ENCODE results near the gene ASB6.

ASB6 gene

DNA sequence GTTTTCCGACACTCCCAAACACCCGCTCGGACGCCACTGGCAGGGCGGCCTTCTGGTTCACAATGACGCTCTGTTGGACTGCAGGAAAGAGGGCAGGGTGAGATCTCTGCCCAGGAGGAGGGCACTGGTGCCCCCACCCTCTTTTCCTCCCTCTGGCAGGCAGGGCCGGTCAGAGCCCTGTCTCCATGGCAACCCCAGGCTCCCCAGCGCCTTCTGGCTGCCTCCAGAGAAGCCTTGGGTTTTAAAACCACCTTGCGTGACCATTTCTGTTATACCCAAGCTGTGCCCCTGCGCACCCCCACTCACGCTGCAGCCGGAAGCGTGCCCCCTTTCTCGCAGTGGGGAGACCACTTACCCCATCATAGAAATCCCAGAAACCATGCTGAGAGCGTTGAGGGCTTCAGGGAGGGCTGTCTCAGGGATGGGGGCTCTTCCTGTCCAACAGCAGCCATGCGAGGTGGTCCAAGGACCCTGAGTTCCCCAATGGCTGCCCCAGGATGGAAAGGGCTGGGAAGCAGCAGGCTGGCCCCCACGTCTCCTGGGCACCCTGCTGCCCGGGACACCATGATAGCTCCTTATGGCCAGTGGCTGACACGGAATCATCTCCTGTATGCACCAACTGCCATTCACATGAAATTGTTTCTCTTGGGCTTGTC, 28.3 kb downstream of the ASB6 start:
- Histone ChIP-seq H3K23ac (ENCODE audit: low read length in 2 of 2) (no peak overlapping the region), H3K4ac (ENCODE audit: low read depth in 1 of 2, low read length in 2 of 2) (no peak overlapping the region), H3K4me2 (ENCODE audit: low read length, poor library complexity, severe bottlenecking) (no peak overlapping the region), H3K79me1 (replicated peaks; ENCODE audit: low read length, poor library complexity, severe bottlenecking) (no peaks in the 10 kb centered on the region), H3K4me3 (ENCODE audit: insufficient read depth in 1 of 2, low read depth in 1 of 2, low read length in 2 of 2) (no peak overlapping the region), H3K27ac (ENCODE audit: low read length, poor library complexity, severe bottlenecking) (no peak overlapping the region), H2AFZ (ENCODE audit: low read depth, low read length) (no peak overlapping the region), H4K91ac (ENCODE audit: low read length) (peak overlapping the region; percentile 53), H3K18ac (ENCODE audit: low read depth in 1 of 2, low read length in 2 of 2) (no peak overlapping the region), H2BK5ac (ENCODE audit: low read depth, low read length, poor library complexity, severe bottlenecking) (no peak overlapping the region), H3K9ac (ENCODE audit: low read length) (no peak overlapping the region), H2BK15ac (ENCODE audit: low read depth, poor library complexity, severe bottlenecking) (no peak overlapping the region), H2BK12ac (ENCODE audit: low read length in 2 of 2) (peak overlapping the region; percentile 17 to 18), H3K14ac (ENCODE audit: low read length in 2 of 2) (no peak overlapping the region), H3K4me1 (ENCODE audit: control insufficient read depth, insufficient read depth, low read depth, low read length) (peaks cover 29% of the 10 kb centered on the region), H4K8ac (ENCODE audit: low read length) (peak overlapping the region; percentile 29), H2BK120ac (ENCODE audit: low read depth, low read length) (no peak overlapping the region), H3K36me3 (ENCODE audit: control insufficient read depth in 1 of 2, insufficient read depth in 2 of 2, low read depth in 1 of 2, low read length in 2 of 2) (no peaks in the 10 kb centered on the region), H3K9me3 (ENCODE audit: control insufficient read depth, low read length) (no peaks in the 10 kb centered on the region), H2AK5ac (ENCODE audit: low read length, severe bottlenecking) (no peak overlapping the region), H3K27me3 (ENCODE audit: control insufficient read depth in 1 of 2, insufficient read depth in 1 of 2, low read length in 2 of 2) (peaks cover 0 to 8% of the 10 kb centered on the region in 2 experiments)
- DNase-seq: no peak
- 78% methylated on average over 19 of the region's 19 CpGs for WGBS

DNA sequence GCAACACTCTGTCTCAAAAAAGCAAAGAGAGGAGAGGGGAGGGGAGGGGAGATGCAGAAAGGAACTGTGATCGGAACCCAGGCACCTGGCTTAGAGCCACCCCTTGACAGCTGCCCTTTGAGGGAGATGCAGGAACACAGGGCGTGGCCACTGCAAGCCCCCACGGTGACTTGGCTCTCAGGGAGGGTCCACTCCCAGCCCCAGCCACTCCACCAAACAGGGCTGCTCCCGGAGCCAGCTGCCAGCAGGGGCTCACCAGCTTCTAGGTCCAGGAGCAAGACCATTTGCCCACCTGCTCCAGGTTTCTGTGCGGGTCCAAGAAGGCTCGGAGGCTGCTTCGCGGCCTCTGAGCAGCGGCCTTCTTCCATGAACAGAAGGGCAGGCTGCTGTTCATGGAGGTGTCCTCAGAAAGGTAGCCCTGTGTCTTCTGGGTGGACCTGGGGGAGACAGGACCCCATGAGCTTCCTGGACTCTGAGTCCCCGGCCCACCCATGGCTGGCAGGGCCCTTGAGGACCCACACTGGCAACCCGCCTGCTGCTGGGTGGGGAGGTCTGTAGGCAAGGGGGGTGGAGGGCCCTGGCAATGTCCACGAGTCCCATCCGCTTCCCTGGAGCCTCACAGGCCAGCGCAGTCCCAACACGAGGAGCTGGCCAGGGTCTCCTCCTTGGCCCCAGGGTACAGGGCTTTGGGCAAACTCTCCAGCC, 29.0 kb downstream of the ASB6 start:
- Histone ChIP-seq H3K14ac (ENCODE audit: low read length in 2 of 2) (no peak overlapping the region), H3K27ac (ENCODE audit: low read length, poor library complexity, severe bottlenecking) (no peak overlapping the region), H2BK12ac (ENCODE audit: low read length in 2 of 2) (peak overlapping the region in 1 of 2 experiments; percentile 17), H3K27me3 (ENCODE audit: control insufficient read depth in 1 of 2, insufficient read depth in 1 of 2, low read length in 2 of 2) (peaks cover 0 to 8% of the 10 kb centered on the region in 2 experiments), H3K4me1 (ENCODE audit: control insufficient read depth, insufficient read depth, low read depth, low read length) (peaks cover 32% of the 10 kb centered on the region), H3K79me1 (replicated peaks; ENCODE audit: low read length, poor library complexity, severe bottlenecking) (no peaks in the 10 kb centered on the region), H2AFZ (ENCODE audit: low read depth, low read length) (no peak overlapping the region), H3K4me2 (ENCODE audit: low read length, poor library complexity, severe bottlenecking) (no peak overlapping the region), H3K9ac (ENCODE audit: low read length) (no peak overlapping the region), H3K36me3 (ENCODE audit: control insufficient read depth in 1 of 2, insufficient read depth in 2 of 2, low read depth in 1 of 2, low read length in 2 of 2) (no peaks in the 10 kb centered on the region), H2BK120ac (ENCODE audit: low read depth, low read length) (no peak overlapping the region), H2BK15ac (ENCODE audit: low read depth, poor library complexity, severe bottlenecking) (peak overlapping the region; percentile 34), H2AK5ac (ENCODE audit: low read length, severe bottlenecking) (no peak overlapping the region), H4K8ac (ENCODE audit: low read length) (peak overlapping the region; percentile 29), H3K4ac (ENCODE audit: low read depth in 1 of 2, low read length in 2 of 2) (no peak overlapping the region), H3K4me3 (ENCODE audit: insufficient read depth in 1 of 2, low read depth in 1 of 2, low read length in 2 of 2) (no peak overlapping the region), H4K91ac (ENCODE audit: low read length) (peak overlapping the region; percentile 53), H3K18ac (ENCODE audit: low read depth in 1 of 2, low read length in 2 of 2) (no peak overlapping the region), H2BK5ac (ENCODE audit: low read depth, low read length, poor library complexity, severe bottlenecking) (no peak overlapping the region), H3K23ac (ENCODE audit: low read length in 2 of 2) (no peak overlapping the region), H3K9me3 (ENCODE audit: control insufficient read depth, low read length) (no peaks in the 10 kb centered on the region)
- 91% methylated on average over 15 of the region's 15 CpGs for WGBS
- DNase-seq: no peak

DNA sequence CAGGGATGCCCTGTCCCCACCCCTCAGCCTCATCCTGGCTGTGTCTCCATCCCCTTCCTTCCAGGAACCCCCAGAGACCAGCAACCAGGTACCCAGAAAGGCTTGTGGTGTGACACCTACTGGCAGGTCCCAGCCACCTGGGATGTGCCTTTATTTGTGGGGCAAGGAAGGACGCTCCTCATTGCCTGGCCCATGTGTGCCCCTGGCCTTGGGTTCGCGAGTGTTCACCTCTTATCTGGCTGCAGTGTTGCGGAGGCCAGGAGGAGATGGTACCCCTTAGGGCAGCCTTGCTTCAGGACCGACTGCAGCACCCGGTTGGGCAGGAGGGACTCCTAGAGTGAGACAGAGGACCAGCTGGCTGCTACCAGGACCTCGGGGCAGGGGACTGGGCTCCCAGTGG, 29.8 kb downstream of the ASB6 start:
- Histone ChIP-seq H3K4ac (ENCODE audit: low read depth in 1 of 2, low read length in 2 of 2) (peak overlapping the region; percentile 15 to 30), H3K18ac (ENCODE audit: low read depth in 1 of 2, low read length in 2 of 2) (peak overlapping the region in 1 of 2 experiments; percentile 35), H3K9me3 (ENCODE audit: control insufficient read depth, low read length) (no peaks in the 10 kb centered on the region), H4K91ac (ENCODE audit: low read length) (peak overlapping the region; percentile 29), H3K23ac (ENCODE audit: low read length in 2 of 2) (no peak overlapping the region), H3K4me2 (ENCODE audit: low read length, poor library complexity, severe bottlenecking) (no peak overlapping the region), H3K4me3 (ENCODE audit: insufficient read depth in 1 of 2, low read depth in 1 of 2, low read length in 2 of 2) (no peak overlapping the region), H3K36me3 (ENCODE audit: control insufficient read depth in 1 of 2, insufficient read depth in 2 of 2, low read depth in 1 of 2, low read length in 2 of 2) (no peaks in the 10 kb centered on the region), H2AFZ (ENCODE audit: low read depth, low read length) (no peak overlapping the region), H2AK5ac (ENCODE audit: low read length, severe bottlenecking) (peak overlapping the region; percentile 86), H3K9ac (ENCODE audit: low read length) (no peak overlapping the region), H3K27me3 (ENCODE audit: control insufficient read depth in 1 of 2, insufficient read depth in 1 of 2, low read length in 2 of 2) (peaks cover 0 to 8% of the 10 kb centered on the region in 2 experiments), H3K4me1 (ENCODE audit: control insufficient read depth, insufficient read depth, low read depth, low read length) (peaks cover 40% of the 10 kb centered on the region), H2BK15ac (ENCODE audit: low read depth, poor library complexity, severe bottlenecking) (no peak overlapping the region), H3K27ac (ENCODE audit: low read length, poor library complexity, severe bottlenecking) (no peak overlapping the region), H4K8ac (ENCODE audit: low read length) (no peak overlapping the region), H3K79me1 (replicated peaks; ENCODE audit: low read length, poor library complexity, severe bottlenecking) (no peaks in the 10 kb centered on the region), H2BK12ac (ENCODE audit: low read length in 2 of 2) (peak overlapping the region in 1 of 2 experiments; percentile 81), H2BK120ac (ENCODE audit: low read depth, low read length) (no peak overlapping the region), H2BK5ac (ENCODE audit: low read depth, low read length, poor library complexity, severe bottlenecking) (no peak overlapping the region), H3K14ac (ENCODE audit: low read length in 2 of 2) (peak overlapping the region in 1 of 2 experiments; percentile 79)
- DNase-seq: no peak
- WGBS: 88% methylated on average over 7 of the region's 7 CpGs

GRCh38 chr9:129611307-129611800, 30.6 kb downstream of the ASB6 start:
- Histone ChIP-seq H3K4me2 (ENCODE audit: low read length, poor library complexity, severe bottlenecking) (peak overlapping the region; percentile 96), H2AFZ (ENCODE audit: low read depth, low read length) (peak overlapping the region; percentile 75), H3K18ac (ENCODE audit: low read depth in 1 of 2, low read length in 2 of 2) (peak overlapping the region; percentile 8 to 42), H3K79me1 (replicated peaks; ENCODE audit: low read length, poor library complexity, severe bottlenecking) (no peaks in the 10 kb centered on the region), H2BK12ac (ENCODE audit: low read length in 2 of 2) (peak overlapping the region; percentile 9 to 90), H2AK5ac (ENCODE audit: low read length, severe bottlenecking) (peak overlapping the region; percentile 88), H3K14ac (ENCODE audit: low read length in 2 of 2) (peak overlapping the region in 1 of 2 experiments; percentile 81), H3K27ac (ENCODE audit: low read length, poor library complexity, severe bottlenecking) (no peak overlapping the region), H4K8ac (ENCODE audit: low read length) (peak overlapping the region; percentile 79), H3K23ac (ENCODE audit: low read length in 2 of 2) (no peak overlapping the region), H2BK15ac (ENCODE audit: low read depth, poor library complexity, severe bottlenecking) (no peak overlapping the region), H3K27me3 (ENCODE audit: control insufficient read depth in 1 of 2, insufficient read depth in 1 of 2, low read length in 2 of 2) (peaks cover 0 to 8% of the 10 kb centered on the region in 2 experiments), H3K9ac (ENCODE audit: low read length) (peak overlapping the region; percentile 97), H2BK5ac (ENCODE audit: low read depth, low read length, poor library complexity, severe bottlenecking) (no peak overlapping the region), H2BK120ac (ENCODE audit: low read depth, low read length) (no peak overlapping the region), H3K36me3 (ENCODE audit: control insufficient read depth in 1 of 2, insufficient read depth in 2 of 2, low read depth in 1 of 2, low read length in 2 of 2) (no peaks in the 10 kb centered on the region), H3K4me3 (ENCODE audit: insufficient read depth in 1 of 2, low read depth in 1 of 2, low read length in 2 of 2) (peak overlapping the region in 1 of 2 experiments; percentile 88), H3K4ac (ENCODE audit: low read depth in 1 of 2, low read length in 2 of 2) (peak overlapping the region; percentile 71 to 99), H4K91ac (ENCODE audit: low read length) (peak overlapping the region; percentile 81), H3K9me3 (ENCODE audit: control insufficient read depth, low read length) (no peaks in the 10 kb centered on the region), H3K4me1 (ENCODE audit: control insufficient read depth, insufficient read depth, low read depth, low read length) (peaks cover 42% of the 10 kb centered on the region)
- 35% methylated on average over 12 of the region's 12 CpGs for WGBS
- no peak for DNase-seq

Measured in mesenchymal stem cell (in vitro differentiated cells and primary cell).